GM18526 (cell line): ENCODE data around the gene UBAP2L.

ENCODE experiments used
- POLR2A ChIP-seq: IDR thresholded peaks from 3 replicates; pipeline ENCODE4 v1.6.1; 2011; ENCODE audit not compliant: insufficient read length; ENCODE audit errors: extremely low read depth

UBAP2L gene

DNA sequence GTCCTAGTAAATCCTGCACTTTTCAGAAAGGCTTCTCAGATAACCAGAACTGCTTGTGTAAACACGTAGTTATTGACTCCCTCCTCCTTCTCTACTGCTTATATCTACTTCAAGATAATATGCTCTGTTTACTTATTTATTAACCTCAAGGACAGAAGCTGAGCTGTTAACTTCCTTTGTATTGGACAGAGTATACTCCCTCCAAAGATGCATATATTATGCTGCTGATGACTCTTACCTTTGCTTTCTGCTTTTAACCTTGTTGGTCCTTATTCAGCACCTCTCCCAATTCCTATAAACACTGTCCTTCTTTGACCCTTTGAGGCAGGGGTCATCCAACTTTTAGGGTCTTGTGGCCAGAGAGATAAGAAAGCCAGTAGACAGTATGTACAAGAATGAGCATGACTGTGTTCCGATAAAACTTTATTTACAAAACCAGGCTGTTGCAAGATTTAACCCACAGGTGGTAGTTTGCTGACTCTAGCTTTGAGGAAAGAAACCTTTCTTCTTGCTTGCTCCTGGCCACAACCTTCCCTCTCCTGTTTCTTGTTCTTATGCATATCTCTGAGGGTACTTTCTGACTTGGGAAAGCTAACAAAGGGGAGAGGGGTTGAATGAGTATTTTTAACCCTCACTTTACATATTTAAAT is 33.8 kb upstream of the UBAP2L start:
- no peak for TF ChIP-seq POLR2A

DNA sequence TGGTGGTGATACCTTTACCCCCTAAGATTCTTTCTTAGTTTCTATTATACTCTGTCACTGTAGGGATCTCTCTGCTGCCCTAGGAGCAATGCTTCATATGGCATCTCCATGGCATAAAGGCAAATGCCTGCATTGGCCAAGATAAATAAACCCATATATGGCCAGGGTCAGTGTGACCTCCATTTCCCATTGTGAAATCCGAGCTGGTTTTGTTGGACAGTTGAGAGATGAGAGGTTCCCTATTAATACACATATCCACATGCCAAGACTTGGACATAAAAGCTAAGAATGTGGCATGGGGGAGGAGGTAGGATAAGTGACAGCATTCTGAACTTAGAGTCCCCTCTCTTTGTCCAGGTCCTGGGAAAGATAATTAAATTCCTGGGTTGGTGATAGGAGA is 30.2 kb upstream of the UBAP2L start:
- TF ChIP-seq POLR2A: no peak

GRCh38 chr1:154191990-154192461 is 28.7 kb upstream of the UBAP2L start, which contains the start of gene TPM3:
Gene TPM3 (minus strand): TSS chr1:154192100. CDS start chr1:154192018, 82 bp downstream.
- no peak for TF ChIP-seq POLR2A

DNA sequence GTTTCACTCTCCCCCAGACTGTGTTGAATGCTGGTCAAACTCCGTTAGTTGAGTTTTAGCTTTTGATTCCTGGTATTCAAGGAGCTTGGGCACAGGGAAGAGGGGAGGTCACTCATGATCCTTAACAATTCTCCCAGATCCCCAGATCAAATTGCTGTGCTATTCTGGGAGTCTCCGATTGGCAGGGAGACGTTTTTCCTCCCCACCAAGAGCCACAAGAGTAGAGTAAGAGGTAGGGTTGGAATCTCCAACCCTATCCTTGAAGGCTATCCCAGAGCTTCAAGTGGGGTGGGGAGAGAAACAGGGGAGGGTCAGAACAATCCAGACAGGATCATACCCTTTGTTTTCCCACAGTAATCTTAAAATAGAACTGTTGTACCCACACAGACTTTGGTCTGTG is 28.3 kb upstream of the UBAP2L start:
- TF ChIP-seq POLR2A: no peak

DNA sequence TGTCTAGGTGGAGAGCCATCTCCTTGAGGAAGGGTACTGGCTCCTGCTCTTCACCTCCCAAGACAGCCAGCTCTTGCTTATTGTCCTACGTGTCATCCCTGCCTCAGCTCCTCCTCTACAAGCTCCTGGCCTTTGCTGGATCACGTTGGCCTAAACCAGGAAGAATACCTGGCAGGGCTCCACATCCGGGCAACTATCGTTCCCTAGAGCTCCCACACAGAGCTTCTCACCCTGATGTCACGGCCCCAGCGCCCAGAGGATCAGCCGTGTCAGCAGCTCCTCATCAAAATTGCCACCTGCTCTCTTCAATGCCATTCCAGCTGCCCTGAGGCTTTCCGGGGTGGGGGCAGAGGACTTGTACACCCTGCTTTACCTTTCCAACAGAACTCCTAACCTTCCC is 26.9 kb upstream of the UBAP2L start:
- no peak for TF ChIP-seq POLR2A

- no peak for TF ChIP-seq POLR2A
These were observed 21.8 kb upstream of the UBAP2L start for GRCh38 chr1:154198756-154199562.

GRCh38 chr1:154199563-154199879 is 21.2 kb upstream of the UBAP2L start:
- TF ChIP-seq POLR2A: no peak

- no peak for TF ChIP-seq POLR2A
These were observed 14.6 kb upstream of the UBAP2L start, which contains the start of gene CFAP141 for GRCh38 chr1:154206196-154206595. Gene CFAP141 (minus strand): TSS chr1:154206333. CDS start chr1:154206307, 26 bp downstream.

DNA sequence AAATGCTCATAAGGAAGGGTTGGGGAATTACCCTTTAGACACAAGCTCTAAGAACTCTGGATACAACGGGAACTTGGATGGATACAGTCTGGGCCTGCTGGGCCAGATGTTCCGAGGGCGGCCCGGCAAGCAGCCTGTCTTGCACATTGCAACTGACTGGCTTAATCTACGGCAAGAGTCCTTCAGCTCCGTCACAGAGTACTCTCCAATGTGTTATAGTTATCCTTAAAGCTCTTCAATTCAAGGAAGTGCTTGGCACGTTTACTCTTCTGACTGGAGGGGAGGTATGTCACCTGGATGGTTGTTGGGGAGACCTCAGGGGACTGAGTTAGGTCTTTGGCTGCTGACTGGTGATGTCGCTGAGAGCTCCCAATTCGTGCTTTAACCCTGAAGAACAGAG is 13.5 kb upstream of the UBAP2L start:
- TF ChIP-seq POLR2A: no peak

- no peak for TF ChIP-seq POLR2A
These were observed 11.9 kb upstream of the UBAP2L start for GRCh38 chr1:154208677-154209388.

DNA sequence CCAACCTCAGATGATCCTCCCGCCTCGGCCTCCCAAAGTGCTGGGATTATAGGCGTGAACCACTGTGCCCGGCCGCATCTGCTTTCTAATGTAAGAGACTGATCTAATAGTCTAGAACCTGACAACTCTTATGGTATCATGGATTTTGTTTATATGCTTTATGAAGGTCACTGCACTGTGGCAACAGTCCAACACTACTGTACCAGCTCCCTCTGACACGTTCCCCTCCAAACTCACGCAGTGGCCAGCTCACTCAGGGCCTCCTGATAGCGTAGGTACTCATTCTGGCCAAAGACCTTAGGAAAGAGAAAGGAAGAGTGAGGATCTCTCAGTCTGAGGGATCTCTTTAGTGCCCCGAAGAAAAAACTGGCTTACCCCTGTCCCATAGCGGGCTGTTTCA is 8.7 kb upstream of the UBAP2L start:
- TF ChIP-seq POLR2A: no peak

DNA sequence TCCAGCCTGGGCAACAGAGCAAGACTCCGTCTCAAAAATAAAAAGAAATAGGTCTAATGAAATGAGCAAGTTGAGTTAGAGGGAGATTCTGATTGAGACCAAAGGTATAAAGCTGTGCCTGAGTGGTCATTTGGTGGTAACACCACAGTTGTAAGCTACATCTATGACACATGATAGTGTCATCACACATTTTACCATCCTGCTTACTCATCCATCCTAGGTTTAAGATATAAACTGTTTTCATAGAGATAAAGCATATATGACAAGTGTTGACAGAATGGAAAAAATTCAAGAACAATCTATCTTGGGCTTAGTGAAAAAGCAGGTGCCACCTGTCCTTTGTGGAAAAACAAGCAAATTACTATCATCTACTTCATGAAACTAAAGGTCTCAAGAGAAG is 7.5 kb upstream of the UBAP2L start:
- TF ChIP-seq POLR2A: no peak

GRCh38 chr1:154218545-154218944 is 2.2 kb upstream of the UBAP2L start:
- TF ChIP-seq POLR2A: no peak

- no peak for TF ChIP-seq POLR2A
These were observed 1.2 kb upstream of the UBAP2L start for GRCh38 chr1:154219541-154219940.

GRCh38 chr1:154220970-154221277 is 169 bp downstream of the UBAP2L start:
- no peak for TF ChIP-seq POLR2A
